ENCODE data around the gene SNRNP35. TPM values are rescaled to one million over a fixed set of nuclear protein-coding genes. Genes with fewer than 3 reads are reported as not detected.

SNRNP35 gene
- total RNA-seq, 1 experiment from 2014 or later, result 20.6 TPM

GRCh38 chr12:123516216-123516780, 58.4 kb downstream of the SNRNP35 start:
- POLR2A ChIA-PET (ENCODE audit: low non-redundant PET), result interaction anchor here (0.7 kb wide), 1 partner anchor 825 kb away, joined by 11 read pairs; no protein-coding TSS in a partner anchor
- intact Hi-C loops (cut with micrococcal nuclease; ENCODE audit: unreplicated experiment), result no loop called here

More at GRCh38 chr12:123516216-123516780, 58.4 kb downstream of the SNRNP35 start:
- TF ChIP-seq CTCF (conservative IDR thresholded peaks at IDR 0.05; ENCODE audit: low read depth, low read length) (no peak), EZH2 (IDR thresholded peaks at IDR 0.05; ENCODE audit: borderline replicate concordance, low read depth, low read length, poor library complexity, severe bottlenecking) (no peak)
- BruUV-seq (replicated peaks), result no TSS peak
- H3K4me3 ChIP-seq (ENCODE audit: low read depth, low read length, poor library complexity, severe bottlenecking), result no peak overlapping the region
- H3K9me3 ChIP-seq (ENCODE audit: low read depth, low read length, poor library complexity, severe bottlenecking), result no peaks in the 10 kb centered on the region
- no peak overlapping the region for H3K27ac ChIP-seq (ENCODE audit: low read depth, low read length, poor library complexity, severe bottlenecking)
- no peaks in the 10 kb centered on the region for H3K4me1 ChIP-seq (ENCODE audit: insufficient read depth, low read length, poor library complexity, severe bottlenecking)
- CTCF ChIA-PET, result no interaction called here
- DNase-seq (ENCODE audit: low spot score), result no peak
- H3K27me3 ChIP-seq (replicated peaks; ENCODE audit: insufficient read depth, low read depth, low read length, poor library complexity), result no peaks in the 10 kb centered on the region
- H3K36me3 ChIP-seq (ENCODE audit: insufficient read depth, low read length, poor library complexity, severe bottlenecking), result peaks cover 26% of the 10 kb centered on the region

Other genes starting within 250 kb of the SNRNP35 start
- 80.8 and 95.7 TPM in 2 replicates for gene MPHOSPH9, start 225.0 kb upstream of the SNRNP35 start, total RNA-seq (2021)
- 21.9 and 26.3 TPM in 2 replicates for gene MTRFR, start 224.7 kb upstream of the SNRNP35 start, total RNA-seq (2021)
- 136 and 140 TPM in 2 replicates for gene CDK2AP1, start 186.3 kb upstream of the SNRNP35 start, total RNA-seq (2021)
- 54.9 and 58.6 TPM in 2 replicates for gene SBNO1, start 93.3 kb upstream of the SNRNP35 start, total RNA-seq (2021)
- 98.6 and 104 TPM in 2 replicates for gene KMT5A, start 74.0 kb upstream of the SNRNP35 start, total RNA-seq (2021)
- 1.7 and 1.9 TPM in 2 replicates for gene RILPL2, start 21.5 kb upstream of the SNRNP35 start, total RNA-seq (2021)
- gene RILPL1, start 75.6 kb downstream of the SNRNP35 start, total RNA-seq (2021), result 10.2 and 17.4 TPM in 2 replicates
- 217 and 233 TPM in 2 replicates for gene TMED2, start 126.4 kb downstream of the SNRNP35 start, total RNA-seq (2021)
- gene DDX55, start 144.0 kb downstream of the SNRNP35 start, total RNA-seq (2021), result 49.5 and 53.4 TPM in 2 replicates
- 62.0 and 68.3 TPM in 2 replicates for gene EIF2B1, start 175.5 kb downstream of the SNRNP35 start, total RNA-seq (2021)
- gene GTF2H3, start 175.7 kb downstream of the SNRNP35 start, total RNA-seq (2021), result 44.9 and 45.9 TPM in 2 replicates
- 9.6 and 11.8 TPM in 2 replicates for gene TCTN2, start 213.0 kb downstream of the SNRNP35 start, total RNA-seq (2021)

Measured in A673 (cell line).